H1 (cell line): ENCODE data around the gene NFYB. TPM values are rescaled to one million over a fixed set of nuclear protein-coding genes. Genes with fewer than 3 reads are reported as not detected.

Experiments
- CTCF ChIA-PET: fragments of 300-600 bp; sonication (Branson Sonifier 250); formaldehyde crosslinking; loops from one replicate; lab custom pipeline; 2021; ENCODE audit not compliant: partially characterized antibody; lab: Charles Lee
- POLR2A ChIA-PET: fragments of 300-600 bp; sonication (Branson Sonifier 250); formaldehyde crosslinking; loops from one replicate; lab custom pipeline; 2021; ENCODE audit warnings: inconsistent platforms; ENCODE audit not compliant: partially characterized antibody; lab: Charles Lee
- DNase-seq, 2 experiments: peaks; one replicate each; pipeline versions ENCODE4 v3.0.0 to v3.0.0-alpha.2; 2010 to 2022; ENCODE audit warnings: low spot score in 2 of 2, low read depth in 1 of 2, mixed read lengths in 1 of 2
- FAIRE-seq: peaks from 2 replicates; lab custom pipeline; 2011; peaks lifted over from hg19 to GRCh38; lab: Jason Lieb, UNC
- H2AFZ ChIP-seq: 2 replicates; pipeline ENCODE4 v1.8.1; 2012; ENCODE audit warnings: low read length, inconsistent platforms
- H2AK5ac ChIP-seq: 2 replicates; pipeline ENCODE4 v1.6.1; 2013; ENCODE audit warnings: low read depth, low read length
- H2BK120ac ChIP-seq: replicated peaks from 2 replicates; pipeline ENCODE3; 2013; ENCODE audit warnings: low read depth, low read length, inconsistent platforms
- H2BK12ac ChIP-seq: 2 replicates; pipeline ENCODE4 v1.6.1; 2013; ENCODE audit warnings: low read depth, low read length
- H2BK15ac ChIP-seq: 2 replicates; pipeline ENCODE4 v1.6.1; 2013; ENCODE audit warnings: low read length
- H2BK20ac ChIP-seq: 2 replicates; pipeline ENCODE4 v1.6.1; 2013; ENCODE audit warnings: low read length
- H2BK5ac ChIP-seq: 2 replicates; pipeline ENCODE4 v1.6.1; 2013; ENCODE audit warnings: low read depth, low read length
- H3K14ac ChIP-seq: 2 replicates; pipeline ENCODE4 v1.6.1; 2013; ENCODE audit warnings: inconsistent platforms; ENCODE audit not compliant: insufficient read length
- H3K18ac ChIP-seq: 2 replicates; pipeline ENCODE4 v1.6.1; 2013; ENCODE audit warnings: low read length; ENCODE audit errors: extremely low read depth
- H3K23ac ChIP-seq: 2 replicates; pipeline ENCODE4 v1.6.1; 2013; ENCODE audit warnings: inconsistent platforms; ENCODE audit not compliant: insufficient read length
- H3K23me2 ChIP-seq: 2 replicates; pipeline ENCODE4 v1.6.1; 2013; ENCODE audit warnings: low read depth, low read length
- H3K27ac ChIP-seq: 2 replicates; pipeline ENCODE4 v1.6.1; 2011; ENCODE audit warnings: low read depth, low read length, inconsistent platforms
- H3K27me3 ChIP-seq, 4 experiments: replicated peaks in 1 of 4; 1 replicate in 1 of 4; 2 replicates in 3 of 4; pipeline versions ENCODE4 v1.6.1 to v1.8.1; 2011 to 2013; ENCODE audit warnings: low read length in 3 of 4, mild to moderate bottlenecking in 3 of 4, inconsistent platforms in 2 of 4, mixed read lengths in 2 of 4, moderate library complexity in 1 of 4; ENCODE audit not compliant: control insufficient read depth in 3 of 4, insufficient read depth in 3 of 4; ENCODE audit errors: extremely low read depth in 1 of 4
- H3K36me3 ChIP-seq, 4 experiments: 2 replicates each; pipeline versions ENCODE4 v1.6.1 to v1.8.1; 2011 to 2013; ENCODE audit warnings: mild to moderate bottlenecking in 4 of 4, low read length in 3 of 4, moderate library complexity in 2 of 4, control low read depth in 1 of 4, inconsistent platforms in 1 of 4; ENCODE audit not compliant: insufficient read depth in 4 of 4, control insufficient read depth in 2 of 4
- H3K4ac ChIP-seq: replicated peaks from 2 replicates; pipeline ENCODE3; 2013; ENCODE audit warnings: low read length, low read depth, mixed read lengths, inconsistent platforms; ENCODE audit not compliant: insufficient read length
- H3K4me1 ChIP-seq, 4 experiments: replicated peaks in 1 of 4; 1 replicate in 1 of 4; 2 replicates in 3 of 4; pipeline versions ENCODE4 v1.6.1 to v1.8.1; 2011 to 2013; ENCODE audit warnings: low read length in 3 of 4, inconsistent platforms in 2 of 4, mixed read lengths in 1 of 4; ENCODE audit not compliant: insufficient read depth in 4 of 4, control insufficient read depth in 3 of 4
- H3K4me2 ChIP-seq, 2 experiments: 2 replicates each; pipeline versions ENCODE4 v1.6.1 to v1.8.1; 2011 to 2013; ENCODE audit warnings: low read depth in 2 of 2, low read length in 2 of 2, control low read depth in 1 of 2, inconsistent platforms in 1 of 2, mild to moderate bottlenecking in 1 of 2; ENCODE audit not compliant: insufficient read depth in 1 of 2
- H3K4me3 ChIP-seq, 4 experiments: fragments of 200-600, 300-600 bp in 1 of 4; sonication (generic), shearing (Covaris generic), sonication (Bioruptor Twin) in 1 of 4; 2 replicates each; pipeline versions ENCODE4 v1.5.1 to v1.8.1; 2011 to 2016; ENCODE audit warnings: low read length in 4 of 4, low read depth in 3 of 4, control low read depth in 2 of 4, inconsistent platforms in 2 of 4, mild to moderate bottlenecking in 2 of 4, mixed read lengths in 1 of 4, moderate library complexity in 1 of 4; ENCODE audit not compliant: insufficient read depth in 2 of 4; ENCODE audit errors: extremely low read depth in 1 of 4
- H3K56ac ChIP-seq: replicated peaks from 2 replicates; pipeline ENCODE3; 2013; ENCODE audit warnings: low read depth, mild to moderate bottlenecking, mixed read lengths, low read length, inconsistent platforms; ENCODE audit not compliant: insufficient read length
- H3K79me1 ChIP-seq: 2 replicates; pipeline ENCODE4 v1.6.1; 2013; ENCODE audit warnings: low read depth, low read length, control low read depth
- H3K79me2 ChIP-seq, 2 experiments: 2 replicates each; pipeline versions ENCODE4 v1.6.1 to v1.8.1; 2012 to 2013; ENCODE audit warnings: low read length in 2 of 2, mild to moderate bottlenecking in 2 of 2, inconsistent platforms in 1 of 2; ENCODE audit not compliant: insufficient read depth in 2 of 2, control insufficient read depth in 1 of 2
- H3K9ac ChIP-seq, 4 experiments: replicated peaks in 1 of 4; 1 replicate in 1 of 4; 2 replicates in 3 of 4; pipeline versions ENCODE4 v1.6.1 to v1.8.1; 2011 to 2013; ENCODE audit warnings: low read depth in 3 of 4, low read length in 3 of 4, control low read depth in 2 of 4, mild to moderate bottlenecking in 2 of 4, moderate library complexity in 2 of 4, inconsistent platforms in 1 of 4; ENCODE audit errors: extremely low read depth in 1 of 4
- H3K9me3 ChIP-seq, 2 experiments: 2 replicates each; pipeline versions ENCODE4 v1.6.1 to v1.8.1; 2012 to 2013; ENCODE audit warnings: mild to moderate bottlenecking in 2 of 2, moderate library complexity in 2 of 2, control low read depth in 1 of 2, inconsistent platforms in 1 of 2, low read depth in 1 of 2, low read length in 1 of 2, mixed read lengths in 1 of 2; ENCODE audit not compliant: insufficient read depth in 2 of 2
- H4K20me1 ChIP-seq, 2 experiments: replicated peaks in 1 of 2; 2 replicates each; pipeline versions ENCODE3 to v1.8.1; 2011 to 2013; ENCODE audit warnings: inconsistent platforms in 2 of 2, low read length in 2 of 2, mild to moderate bottlenecking in 1 of 2; ENCODE audit not compliant: insufficient read depth in 2 of 2, control insufficient read depth in 1 of 2
- H4K5ac ChIP-seq: 2 replicates; pipeline ENCODE4 v1.6.1; 2013; ENCODE audit warnings: low read length, low read depth, mixed read lengths, inconsistent platforms; ENCODE audit not compliant: insufficient read length
- H4K8ac ChIP-seq: 2 replicates; pipeline ENCODE4 v1.8.0; 2013; ENCODE audit warnings: mild to moderate bottlenecking, moderate library complexity, low read length, inconsistent platforms; ENCODE audit not compliant: insufficient read depth; ENCODE audit errors: extremely low read depth
- H4K91ac ChIP-seq: replicated peaks from 2 replicates; pipeline ENCODE3; 2013; ENCODE audit warnings: low read length, mixed read lengths, inconsistent platforms; ENCODE audit not compliant: insufficient read length
- CBX5 ChIP-seq: fragments of 300-800, 300-1000 bp; sonication (generic); IDR thresholded peaks from 2 replicates; pipeline ENCODE4 v1.7.1; 2016; ENCODE audit warnings: antibody characterized with exemption, low read length, low read depth
- GABPA ChIP-seq: IDR thresholded peaks from 2 replicates; pipeline ENCODE4 v1.6.1; 2011; ENCODE audit warnings: mild to moderate bottlenecking, low read length, moderate library complexity, borderline replicate concordance; ENCODE audit not compliant: insufficient read depth
- KDM5A ChIP-seq: fragments of 200-600 bp; IDR thresholded peaks from 2 replicates; pipeline ENCODE4 v1.7.1; 2012; ENCODE audit warnings: mild to moderate bottlenecking, low read length, inconsistent platforms, mixed read lengths
- MAFK ChIP-seq: IDR thresholded peaks from 2 replicates; pipeline ENCODE4 v1.6.1; 2012; ENCODE audit warnings: low read depth, mild to moderate bottlenecking, improper control_type of control experiment, low read length
- POU5F1 ChIP-seq: IDR thresholded peaks from 2 replicates; pipeline ENCODE4 v1.6.1; 2011; ENCODE audit warnings: low read depth, mild to moderate bottlenecking, low read length, moderate library complexity
- SIN3A ChIP-seq, 2 experiments: IDR thresholded peaks in 1 of 2; conservative IDR thresholded peaks in 1 of 2; 2 replicates each; pipeline ENCODE4 v1.6.1; 2011 to 2012; ENCODE audit warnings: low read length in 2 of 2, improper control_type of control experiment in 1 of 2, low read depth in 1 of 2, mild to moderate bottlenecking in 1 of 2
- TEAD4 ChIP-seq: IDR thresholded peaks from 2 replicates; pipeline ENCODE4 v1.6.1; 2012; ENCODE audit warnings: low read depth, low read length, inconsistent platforms, mixed read lengths
- ZNF274 ChIP-seq: IDR thresholded peaks from 2 replicates; pipeline ENCODE4 v1.7.0; 2012; ENCODE audit warnings: low read length, borderline replicate concordance; ENCODE audit errors: extremely low read depth
- WGBS, 2 experiments: shearing (Covaris generic) in 1 of 2; methylation state at CpG; one replicate each; pipeline versions ENCODE4 v1.1.6 to v1.1.7; 2013 to 2015; ENCODE audit warnings: low lambda C conversion rate in 2 of 2, mixed read lengths in 2 of 2, inconsistent platforms in 1 of 2, low coverage in 1 of 2, missing lambda C conversion rate in 1 of 2; ENCODE audit not compliant: insufficient replicate concordance in 2 of 2, insufficient coverage in 1 of 2, insufficient read length in 1 of 2; ENCODE audit errors: extremely low coverage in 1 of 2, missing lambda C conversion rate in 1 of 2; 5-methylcytosine and 5-hydroxymethylcytosine counted together
- polyA plus RNA-seq, 7 experiments: library from polyadenylated mRNA; depleted of rRNA in 3 of 7; stranded (reverse) in 5 of 7; unstranded in 2 of 7; fragments of >200 nt in 5 of 7; fragments of 200-250 nt in 2 of 7; gene quantifications; 1 replicate in 5 of 7; 2 replicates in 1 of 7; 4 replicates in 1 of 7; pipeline versions ENCODE4 v1.2.1 to v1.2.3, GENCODE V29; 2011 to 2013; ENCODE audit warnings: missing spikeins in 2 of 7, mixed read lengths in 2 of 7
- total RNA-seq: library from RNA; stranded (reverse); fragmentation: NEBNext Ultra II Directional; extraction: Animal tissue kit (Norgen Biotek cat#: 25700); gene quantifications from 2 replicates; pipeline ENCODE4 v1.2.1, GENCODE V29; 2021

Gene NFYB
- total and polyA plus RNA-seq, 2 of the 8 experiments (the other 6 are each of a cell fraction or from before 2014, with no cell fraction given) = 29.1 to 43.5 TPM

- Histone ChIP-seq H4K8ac (no peak overlapping the region), H3K27me3 (no peaks in the 10 kb centered on the region), H3K4me3 (no peak overlapping the region), H2AFZ (no peak overlapping the region), H3K18ac (no peak overlapping the region), H3K79me2 (peaks cover 0 to 22% of the 10 kb centered on the region in 2 experiments; a peak in 2 of 4 replicates), H4K20me1 (peaks cover 0 to under 1% of the 10 kb centered on the region in 2 experiments), H3K27ac (no peak overlapping the region), H2AK5ac (no peak overlapping the region), H2BK5ac (no peak overlapping the region), H3K9me3 (no peaks in the 10 kb centered on the region), H3K23ac (no peak overlapping the region), H3K14ac (no peak overlapping the region), H3K4me1 (peaks cover 0 to 2% (median 0%) of the 10 kb centered on the region in 4 experiments; a peak in 1 of 7 replicates), H3K23me2 (no peaks in the 10 kb centered on the region), H3K4ac (no peak overlapping the region), H2BK12ac (no peak overlapping the region), H2BK20ac (no peak overlapping the region), H4K91ac (no peak overlapping the region), H3K9ac (no peak overlapping the region), H3K36me3 (peaks cover 0 to 87% (median 29%) of the 10 kb centered on the region in 4 experiments; a peak in 6 of 8 replicates), H4K5ac (no peak overlapping the region), H3K56ac (no peak overlapping the region), H3K79me1 (no peaks in the 10 kb centered on the region), H2BK15ac (no peak overlapping the region), H3K4me2 (no peak overlapping the region), H2BK120ac (no peak overlapping the region)
- FAIRE-seq = no peak
- ChIA-PET POLR2A (interaction anchor here (0.6 to 6.1 kb wide), 2 partner anchors 10 to 171 kb away, joined by 4 to 28 read pairs; partner anchors contain the start of gene NFYB), CTCF (interaction anchor here (0.7 kb wide), 1 partner anchor 10 kb away, joined by 3 read pairs; no protein-coding TSS in a partner anchor)
- TF ChIP-seq TEAD4 = no peak
- TF ChIP-seq CBX5 = no peak
- no peak for TF ChIP-seq SIN3A (conservative IDR thresholded peaks at IDR 0.05 in 1 of 2, IDR thresholded peaks at IDR 0.05 in 1 of 2; ENCODE audit: low read depth in 1 of 2, low read length in 2 of 2)
- TF ChIP-seq ZNF274 = no peak
- no peak for TF ChIP-seq POU5F1
- TF ChIP-seq KDM5A = no peak
- TF ChIP-seq MAFK = no peak
- TF ChIP-seq GABPA = no peak
- DNase-seq = no peak
- WGBS, 2 experiments = 87% methylated on average over 3 of the region's 3 CpGs; no CpG with 5 or more reads in 1 of the 2 experiments
Observed at GRCh38 chr12:104126548-104126947, 11.5 kb downstream of the NFYB start.
